Measurements from ENCODE around the gene PEX14.

GRCh38 chr1:10549904-10550664 is 75.3 kb downstream of the PEX14 start:
- TF ChIP-seq USF1 (IDR thresholded peaks at IDR 0.05) (no peak), CEBPB (IDR thresholded peaks at IDR 0.05) (no peak), RAD21 (IDR thresholded peaks at IDR 0.05; ENCODE audit: low read depth) (no peak), NFIC (IDR thresholded peaks at IDR 0.05) (no peak), MAX (IDR thresholded peaks at IDR 0.05) (no peak), TEAD4 (IDR thresholded peaks at IDR 0.05) (no peak), CREB1 (IDR thresholded peaks at IDR 0.05; ENCODE audit: low read depth) (no peak), YY1 (IDR thresholded peaks at IDR 0.05; ENCODE audit: low read depth) (no peak)

Data from Ishikawa (cell line).